ENCODE data around the gene GSC2.

GRCh38 chr22:19180740-19181410 is 30.8 kb upstream of the GSC2 start:
- TF ChIP-seq POLR2A (IDR thresholded peaks at IDR 0.05): no peak
- TF ChIP-seq, protein P1, sequence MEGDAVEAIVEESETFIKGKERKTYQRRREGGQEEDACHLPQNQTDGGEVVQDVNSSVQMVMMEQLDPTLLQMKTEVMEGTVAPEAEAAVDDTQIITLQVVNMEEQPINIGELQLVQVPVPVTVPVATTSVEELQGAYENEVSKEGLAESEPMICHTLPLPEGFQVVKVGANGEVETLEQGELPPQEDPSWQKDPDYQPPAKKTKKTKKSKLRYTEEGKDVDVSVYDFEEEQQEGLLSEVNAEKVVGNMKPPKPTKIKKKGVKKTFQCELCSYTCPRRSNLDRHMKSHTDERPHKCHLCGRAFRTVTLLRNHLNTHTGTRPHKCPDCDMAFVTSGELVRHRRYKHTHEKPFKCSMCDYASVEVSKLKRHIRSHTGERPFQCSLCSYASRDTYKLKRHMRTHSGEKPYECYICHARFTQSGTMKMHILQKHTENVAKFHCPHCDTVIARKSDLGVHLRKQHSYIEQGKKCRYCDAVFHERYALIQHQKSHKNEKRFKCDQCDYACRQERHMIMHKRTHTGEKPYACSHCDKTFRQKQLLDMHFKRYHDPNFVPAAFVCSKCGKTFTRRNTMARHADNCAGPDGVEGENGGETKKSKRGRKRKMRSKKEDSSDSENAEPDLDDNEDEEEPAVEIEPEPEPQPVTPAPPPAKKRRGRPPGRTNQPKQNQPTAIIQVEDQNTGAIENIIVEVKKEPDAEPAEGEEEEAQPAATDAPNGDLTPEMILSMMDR (IDR thresholded peaks at IDR 0.05): no peak

Data from suprapubic skin (tissue), 3 donors.